ENCODE measurements around the gene RBM3. TPM values are rescaled to one million over a fixed set of nuclear protein-coding genes. Genes with fewer than 3 reads are reported as not detected.
"Not testable (repeated sequence)": the region's sequence is repeated elsewhere in the genome, so short reads cannot be mapped to it uniquely, and the experiment has no call there.

Gene RBM3
- 300 TPM for polyA plus RNA-seq (ENCODE audit: insufficient read length)

DNA sequence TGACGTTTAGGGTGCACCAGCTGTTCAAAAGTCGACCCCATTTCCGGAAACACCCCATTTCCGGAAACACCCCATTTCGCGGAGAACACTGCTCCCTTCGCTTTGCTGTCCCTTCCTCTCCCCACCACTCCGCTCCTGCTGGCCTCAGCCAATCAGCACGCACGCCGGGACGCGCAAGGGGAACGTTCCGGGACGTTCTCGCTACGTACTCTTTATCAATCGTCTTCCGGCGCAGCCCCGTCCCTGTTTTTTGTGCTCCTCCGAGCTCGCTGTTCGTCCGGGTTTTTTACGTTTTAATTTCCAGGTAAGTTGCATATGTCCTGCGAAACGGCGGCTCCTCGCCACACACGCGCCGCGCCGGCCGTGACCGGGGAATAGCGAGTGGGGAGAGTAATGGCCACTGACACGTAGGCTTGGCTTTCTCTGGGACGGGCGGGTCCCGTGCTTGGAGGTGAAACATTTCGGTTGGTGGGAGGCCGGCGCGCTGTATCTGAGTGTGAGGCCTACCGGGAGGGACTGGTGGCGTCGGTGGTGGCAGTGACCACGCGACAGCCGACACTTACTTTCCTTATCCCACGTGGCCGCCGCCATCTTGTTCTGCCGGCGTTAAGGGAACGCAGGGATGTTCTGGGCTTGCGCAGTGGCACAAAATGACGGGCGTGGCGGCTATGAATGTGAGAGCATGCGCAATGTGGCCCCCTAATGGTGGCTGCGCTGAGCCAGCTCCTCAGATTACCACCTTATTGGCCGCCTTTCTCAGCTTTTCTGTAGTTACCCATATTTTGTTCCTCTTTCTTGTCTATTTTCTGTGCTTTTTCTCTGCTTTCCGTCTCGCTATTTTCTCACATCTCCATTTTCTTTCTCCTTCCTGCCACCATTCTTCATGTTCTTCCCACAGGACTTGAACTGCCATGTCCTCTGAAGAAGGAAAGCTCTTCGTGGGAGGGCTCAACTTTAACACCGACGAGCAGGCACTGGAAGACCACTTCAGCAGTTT is at the start of gene RBM3:
Gene RBM3, plus strand, starts transcription at position 215 of the 997 bp plus-strand sequence. Its CDS starts 697 bp downstream, at position 912.
- DNase-seq = peak; percentile 94

DNA sequence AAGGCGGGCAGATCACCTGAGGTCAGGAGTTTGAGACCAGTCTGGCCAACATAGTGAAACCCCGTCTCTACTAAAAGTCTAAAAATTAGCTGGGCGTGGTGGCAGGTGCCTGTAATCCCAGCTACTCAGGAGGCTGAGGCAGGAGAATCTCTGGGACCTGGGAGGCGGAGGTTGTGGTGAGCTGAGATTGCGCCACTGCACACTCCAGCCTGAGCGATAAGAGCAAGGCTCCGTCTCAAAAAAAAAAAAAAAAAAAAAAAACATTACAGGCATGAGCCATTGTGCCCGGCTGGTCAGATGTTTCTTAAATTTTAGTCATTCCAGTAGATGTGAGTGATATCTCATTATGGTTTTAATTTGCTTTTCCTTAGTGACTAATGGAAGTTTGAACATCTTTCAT is 48.4 kb upstream of the RBM3 start:
- not testable (repeated sequence) for DNase-seq

DNA sequence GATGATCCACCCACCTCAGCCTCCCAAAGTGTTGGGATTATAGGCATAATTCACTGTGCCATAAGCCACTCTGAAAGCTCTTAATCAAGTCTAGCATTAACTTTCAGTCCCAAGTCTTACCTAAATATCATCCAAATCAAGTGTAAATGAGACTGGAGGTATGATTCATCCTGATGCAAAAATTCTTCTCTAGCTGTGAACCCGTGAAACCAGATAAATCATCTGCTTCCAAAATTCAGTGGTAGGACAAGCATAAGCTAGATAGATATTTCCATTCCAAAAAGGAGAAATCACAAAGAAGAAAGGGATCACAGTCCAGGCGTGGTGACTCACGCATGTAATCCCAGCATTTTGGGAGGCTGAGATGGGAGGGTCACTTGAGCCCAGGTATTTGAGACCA is 43.5 kb upstream of the RBM3 start:
- no peak for DNase-seq

DNA sequence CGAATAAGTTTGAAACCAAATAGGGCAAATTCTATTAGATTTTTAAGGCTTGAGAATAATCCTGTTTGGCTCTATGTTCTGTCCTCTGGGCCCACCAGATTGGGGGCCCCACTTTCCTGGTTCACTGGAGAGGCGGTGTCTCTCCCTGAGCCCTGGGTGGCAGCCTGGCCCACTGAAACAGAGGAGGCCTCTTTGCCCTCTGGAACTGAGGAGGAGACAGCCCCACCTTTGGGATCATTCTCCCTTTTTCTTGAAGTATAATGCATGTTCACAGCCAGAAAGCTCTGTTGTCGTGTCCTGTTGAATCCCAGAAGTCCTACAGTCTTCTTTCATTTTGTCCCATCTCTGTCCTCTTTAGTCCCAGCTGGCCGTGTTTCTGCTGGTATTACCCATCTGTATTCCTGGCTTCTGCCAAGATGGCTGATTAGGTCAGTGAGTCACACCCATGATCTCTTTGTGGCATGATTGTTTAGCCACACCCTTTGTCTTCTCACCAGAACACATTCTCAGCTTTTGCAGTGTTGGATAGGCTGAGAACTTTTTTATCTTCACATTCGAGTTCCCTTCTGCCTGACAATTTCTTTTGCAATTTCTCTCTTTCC is 42.8 kb upstream of the RBM3 start:
- no peak for DNase-seq

DNA sequence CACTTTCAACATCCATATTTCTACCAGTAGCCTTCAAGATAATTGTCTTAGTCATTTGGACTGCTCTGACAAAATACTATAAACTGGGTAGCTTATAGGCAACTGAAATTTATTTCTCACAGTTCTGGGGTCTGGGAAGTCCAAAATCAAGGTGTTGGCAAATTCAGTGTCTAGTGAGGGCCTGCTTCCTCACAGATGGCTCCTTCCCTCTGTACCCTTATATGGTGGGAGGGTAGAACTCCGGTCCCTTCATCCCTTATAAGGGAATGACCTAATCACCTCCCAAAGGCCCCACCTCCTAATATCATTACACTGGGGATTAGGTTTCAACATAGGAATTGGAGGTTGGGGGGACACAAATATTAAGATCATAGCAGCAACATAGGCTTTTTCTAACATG is 42.1 kb upstream of the RBM3 start:
- no peak for DNase-seq

DNA sequence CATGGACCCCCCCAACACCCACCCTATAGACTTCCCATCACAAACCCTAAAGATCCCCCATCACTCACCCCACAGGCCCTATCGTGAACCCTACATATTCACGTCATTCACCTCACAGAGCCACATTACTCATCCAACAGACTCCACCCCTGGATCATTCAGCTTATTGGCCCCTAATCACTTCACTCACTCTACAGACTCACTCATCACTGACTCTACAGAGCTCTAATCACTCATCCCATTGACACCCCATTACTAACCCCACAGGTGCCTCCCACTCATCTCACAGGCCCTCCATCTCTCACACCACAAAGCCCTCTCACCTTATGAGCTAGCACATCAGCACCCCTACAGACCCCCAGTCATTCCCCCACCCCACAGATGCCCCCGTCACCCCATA is 41.1 kb upstream of the RBM3 start:
- no peak for DNase-seq

DNA sequence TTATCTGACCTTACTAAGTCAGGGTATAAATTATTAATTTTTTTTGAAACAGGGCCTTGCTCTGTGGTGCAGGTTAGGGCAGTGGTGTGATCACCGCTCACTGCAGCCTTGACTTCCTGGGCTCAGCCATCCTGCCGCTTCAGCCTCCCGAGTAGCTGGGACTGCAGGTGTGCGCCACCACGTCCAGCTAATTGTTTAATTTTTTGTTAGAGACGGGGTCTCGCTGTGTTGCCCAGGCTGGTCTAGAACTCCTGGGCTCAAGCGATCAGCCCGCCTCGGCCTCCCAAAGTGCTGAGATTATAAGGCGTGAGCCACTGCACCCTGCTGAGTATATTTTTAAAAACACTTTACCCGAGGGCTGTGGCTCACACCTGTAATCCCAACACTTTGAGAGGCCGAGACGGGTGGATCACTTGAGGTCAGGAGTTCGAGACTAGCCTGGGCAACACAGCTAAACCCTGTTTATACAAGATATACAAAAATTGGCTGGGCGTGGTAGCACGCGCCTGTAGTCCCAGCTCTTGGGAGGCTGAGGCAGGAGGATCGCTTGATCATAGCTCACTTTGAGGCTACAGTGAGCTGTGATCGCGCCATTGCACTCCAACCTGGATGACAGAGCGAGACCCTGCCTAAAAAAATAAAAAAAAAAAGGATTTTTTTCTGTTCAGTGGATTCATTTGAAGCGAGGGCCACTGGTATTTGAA is 35.5 kb upstream of the RBM3 start:
- no peak for DNase-seq

DNA sequence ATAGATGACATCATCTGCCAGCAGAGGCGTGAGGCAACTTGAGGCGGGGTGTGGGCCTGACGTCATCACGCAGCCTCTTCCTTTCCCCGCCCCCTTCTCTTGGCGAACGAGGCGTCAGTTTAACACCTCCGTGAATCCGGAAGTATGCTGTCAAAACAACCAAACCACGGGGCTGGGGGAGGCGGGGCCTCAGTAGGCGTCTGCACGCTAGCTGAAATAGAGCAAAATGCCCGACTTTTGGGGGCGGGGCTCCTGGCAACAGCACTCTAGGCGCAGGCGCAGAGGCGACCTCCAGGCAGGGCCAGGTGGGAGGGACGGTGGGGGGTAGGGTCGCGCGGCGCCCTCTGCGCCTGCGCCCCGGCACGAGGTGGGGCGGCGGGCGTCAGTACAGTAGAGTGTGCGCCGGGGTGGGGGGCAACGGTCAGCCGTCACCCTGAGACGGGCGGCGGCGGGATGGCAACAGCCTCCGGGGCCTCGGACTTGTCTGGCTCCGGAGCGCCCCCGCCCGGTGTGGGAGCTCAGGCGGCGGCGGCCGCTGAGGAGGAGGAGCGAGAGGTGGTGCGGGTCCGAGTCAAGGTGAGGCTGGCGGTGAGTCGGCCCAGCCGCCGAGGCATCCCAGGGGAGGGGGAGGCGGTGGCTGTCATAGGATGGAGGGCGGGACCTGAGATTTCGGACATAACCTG is 34.8 kb upstream of the RBM3 start, which contains the start of gene TBC1D25:
Gene TBC1D25, plus strand, starts transcription at position 370 of the 683 bp plus-strand sequence. Its CDS starts 84 bp downstream, at position 454.
- DNase-seq = peak; percentile 94

DNA sequence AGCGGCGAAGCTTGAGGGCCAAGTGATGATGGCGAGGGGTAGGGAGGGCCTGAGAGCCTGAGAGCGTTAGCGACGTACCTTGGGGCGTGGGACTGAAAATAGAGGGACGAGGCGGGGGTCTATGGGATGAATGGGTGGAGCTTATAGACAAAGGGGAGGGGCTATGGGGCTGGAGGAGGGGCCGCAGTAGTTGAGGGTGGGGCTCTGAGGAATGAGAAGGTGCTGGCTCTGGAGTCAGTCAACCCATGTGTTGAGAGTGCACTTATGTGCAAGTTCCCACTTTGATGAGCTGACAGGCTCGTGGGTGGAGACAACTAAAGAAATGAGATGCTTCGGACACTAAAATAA is 34.3 kb upstream of the RBM3 start:
- peak; percentile 22 for DNase-seq

DNA sequence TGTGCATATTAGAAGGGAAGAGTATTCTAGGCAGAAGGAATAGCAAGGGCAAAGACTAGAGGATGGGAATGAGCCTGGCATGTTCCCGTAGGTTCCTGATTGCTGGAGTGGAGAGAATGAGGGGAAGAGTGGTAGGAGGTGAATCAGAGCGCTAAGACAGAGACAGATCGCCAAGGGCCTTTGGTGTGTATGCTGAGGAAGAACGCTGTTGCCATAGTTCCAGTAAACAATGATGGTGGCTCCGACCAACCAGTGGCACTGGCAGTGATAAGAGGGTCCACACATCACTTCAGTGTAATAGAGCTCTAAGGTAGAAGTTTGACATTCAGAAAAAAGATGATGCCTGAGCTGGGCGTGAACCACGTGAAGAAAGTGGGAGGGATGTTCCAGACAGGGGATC is 33.8 kb upstream of the RBM3 start:
- no peak for DNase-seq

DNA sequence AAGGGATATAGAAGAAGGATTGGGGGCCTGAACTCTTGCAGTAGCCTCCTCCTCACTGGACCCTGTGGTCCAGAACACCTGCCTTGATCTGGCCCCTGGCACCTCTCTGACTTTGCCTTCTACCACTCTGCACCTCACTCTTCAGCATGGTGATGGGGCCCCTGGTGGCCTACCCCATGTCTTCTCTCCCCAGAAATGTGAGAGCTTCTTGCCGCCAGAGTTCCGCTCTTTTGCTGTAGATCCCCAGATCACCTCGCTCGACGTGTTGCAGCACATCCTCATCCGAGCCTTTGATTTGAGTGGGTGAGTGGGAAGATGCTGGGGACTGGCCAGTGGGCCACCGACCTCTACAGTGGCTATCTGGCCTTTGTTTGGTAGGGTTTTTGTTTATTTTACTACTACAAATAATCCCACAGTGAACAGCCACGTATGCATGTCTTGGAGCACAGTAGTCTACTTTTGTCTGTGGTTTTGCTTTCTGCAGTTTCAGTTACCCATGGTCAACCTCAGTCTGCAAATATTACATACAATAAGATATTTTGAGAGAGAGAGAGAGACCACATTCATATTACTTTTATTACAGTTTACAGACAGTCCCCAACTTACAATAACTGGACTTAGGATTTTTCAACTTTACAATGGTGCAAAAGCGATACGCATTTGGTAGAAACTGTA is 33.0 kb upstream of the RBM3 start:
- DNase-seq = no peak

DNA sequence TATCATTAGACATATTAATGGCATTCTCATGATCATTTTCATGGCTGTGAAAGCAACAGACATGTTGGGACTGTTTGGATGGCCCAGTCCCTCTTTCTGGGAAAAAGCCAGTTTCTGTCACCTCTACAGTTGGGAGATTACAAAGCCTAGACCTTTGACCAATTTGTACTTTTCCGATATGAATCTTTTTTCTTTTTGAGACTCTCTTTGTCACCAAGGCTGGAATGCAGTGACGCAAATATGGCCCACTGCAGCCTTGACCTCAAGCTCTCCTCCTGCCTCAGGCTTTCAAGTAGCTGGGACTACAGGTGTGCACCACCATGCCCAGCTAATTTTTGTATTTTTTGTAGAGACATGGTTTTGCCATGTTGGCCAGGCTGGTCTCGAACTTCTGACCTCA is 25.4 kb upstream of the RBM3 start:
- no peak for DNase-seq

DNA sequence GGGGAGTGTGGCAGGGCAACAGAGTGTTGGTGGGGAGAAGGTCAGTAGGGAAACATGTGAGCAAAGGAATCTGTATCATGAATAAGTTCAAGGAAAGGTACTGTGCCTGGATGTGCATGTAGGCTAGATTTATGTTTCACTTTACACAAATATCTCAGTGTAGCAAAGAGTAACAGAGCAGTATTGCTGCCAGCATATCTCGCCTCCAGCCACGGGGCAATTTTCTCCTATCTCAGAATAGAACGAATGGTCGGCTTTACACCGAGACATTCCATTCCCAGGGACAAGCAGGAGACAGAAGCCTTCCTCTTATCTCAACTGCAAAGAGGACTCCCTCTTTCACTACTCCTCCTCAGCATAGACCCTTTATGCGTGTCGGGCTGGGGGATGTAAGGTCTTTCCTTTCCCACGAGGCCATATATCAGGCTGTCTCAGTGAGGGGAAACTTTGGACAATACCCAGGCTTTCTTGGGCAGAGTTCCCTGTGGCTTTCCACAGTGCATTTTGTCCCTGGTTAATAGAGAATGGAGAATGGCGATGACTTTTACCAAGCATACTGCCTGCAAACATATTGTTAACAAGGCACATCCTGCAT is 18.5 kb upstream of the RBM3 start:
- DNase-seq = not testable (repeated sequence)

DNA sequence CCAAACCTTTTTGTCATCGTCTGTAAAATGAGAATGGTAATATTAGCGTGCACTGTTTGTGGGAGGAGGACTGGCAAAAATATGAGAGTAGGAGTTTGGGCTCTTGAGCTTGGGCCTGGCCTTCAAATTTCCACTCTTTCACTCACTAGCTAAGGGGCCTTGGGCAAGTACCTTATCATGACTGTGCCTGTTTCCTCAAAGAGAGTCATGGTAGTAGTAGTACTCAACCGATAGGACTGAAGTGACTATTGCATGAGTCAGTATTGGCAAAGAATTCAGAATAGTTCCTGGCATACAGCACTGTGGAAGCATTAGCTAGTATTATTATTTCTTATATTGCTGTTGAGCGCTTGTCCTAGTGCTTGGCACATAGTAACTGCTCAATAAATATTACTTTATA is 16.0 kb upstream of the RBM3 start:
- DNase-seq = no peak

DNA sequence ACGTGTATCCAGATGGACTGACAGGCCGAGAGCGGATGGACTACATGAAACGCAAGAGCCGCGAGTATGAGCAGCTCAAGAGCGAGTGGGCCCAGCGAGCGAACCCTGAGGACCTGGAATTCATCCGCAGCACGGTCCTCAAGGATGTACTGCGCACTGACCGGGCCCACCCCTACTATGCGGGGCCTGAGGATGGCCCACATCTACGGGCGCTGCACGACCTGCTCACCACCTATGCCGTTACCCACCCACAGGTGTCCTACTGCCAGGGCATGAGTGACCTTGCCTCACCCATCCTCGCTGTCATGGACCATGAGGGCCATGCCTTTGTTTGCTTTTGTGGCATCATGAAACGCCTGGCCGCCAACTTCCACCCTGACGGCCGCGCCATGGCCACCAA is 14.6 kb upstream of the RBM3 start:
- DNase-seq = no peak

DNA sequence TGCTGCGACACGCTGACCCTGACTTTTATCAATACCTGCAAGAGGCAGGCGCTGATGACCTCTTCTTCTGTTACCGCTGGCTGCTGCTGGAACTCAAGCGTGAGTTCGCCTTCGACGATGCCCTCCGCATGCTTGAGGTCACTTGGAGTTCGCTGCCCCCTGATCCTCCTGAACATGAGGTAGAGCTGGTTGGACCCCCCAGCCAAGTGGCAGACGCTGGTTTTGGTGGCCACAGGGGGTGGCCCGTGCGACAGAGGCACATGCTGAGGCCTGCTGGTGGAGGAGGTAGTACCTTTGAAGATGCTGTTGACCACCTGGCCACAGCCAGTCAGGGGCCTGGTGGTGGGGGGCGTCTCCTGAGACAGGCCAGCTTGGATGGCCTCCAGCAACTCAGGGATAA is 14.2 kb upstream of the RBM3 start:
- DNase-seq = no peak

DNA sequence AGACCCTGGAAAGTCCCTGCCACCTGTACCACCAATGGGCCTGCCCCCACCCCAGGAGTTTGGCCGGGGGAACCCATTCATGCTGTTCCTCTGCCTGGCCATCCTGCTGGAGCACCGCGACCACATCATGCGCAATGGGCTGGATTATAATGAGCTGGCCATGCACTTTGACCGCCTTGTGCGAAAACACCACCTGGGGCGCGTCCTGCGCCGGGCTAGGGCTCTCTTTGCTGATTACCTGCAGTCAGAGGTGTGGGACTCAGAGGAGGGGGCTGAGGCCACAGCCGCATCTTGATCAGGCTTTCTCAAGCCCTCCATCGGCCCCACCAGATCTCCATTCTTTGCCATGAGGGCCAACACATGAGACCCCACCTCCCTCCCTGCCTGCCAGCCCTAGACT is 13.6 kb upstream of the RBM3 start:
- DNase-seq = no peak

DNA sequence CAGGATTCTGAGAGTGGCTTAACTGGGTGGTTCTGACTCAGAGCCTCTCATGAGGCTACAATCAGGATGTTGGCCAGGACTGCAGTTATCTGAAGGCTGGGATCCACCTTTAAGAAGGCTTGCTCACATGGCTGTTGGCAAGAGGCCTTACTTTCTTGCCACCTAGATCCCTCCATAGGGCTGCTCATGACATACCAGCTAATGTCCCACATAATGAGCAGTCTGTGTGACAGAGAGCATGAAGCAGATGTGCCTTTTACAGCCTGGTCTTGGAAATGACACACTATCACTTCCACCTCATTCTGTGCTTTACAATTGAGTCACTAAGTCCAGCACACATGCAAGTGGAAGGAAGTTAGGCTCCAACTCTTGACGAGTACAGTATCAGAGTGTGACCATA is 4.3 kb upstream of the RBM3 start:
- DNase-seq = no peak

DNA sequence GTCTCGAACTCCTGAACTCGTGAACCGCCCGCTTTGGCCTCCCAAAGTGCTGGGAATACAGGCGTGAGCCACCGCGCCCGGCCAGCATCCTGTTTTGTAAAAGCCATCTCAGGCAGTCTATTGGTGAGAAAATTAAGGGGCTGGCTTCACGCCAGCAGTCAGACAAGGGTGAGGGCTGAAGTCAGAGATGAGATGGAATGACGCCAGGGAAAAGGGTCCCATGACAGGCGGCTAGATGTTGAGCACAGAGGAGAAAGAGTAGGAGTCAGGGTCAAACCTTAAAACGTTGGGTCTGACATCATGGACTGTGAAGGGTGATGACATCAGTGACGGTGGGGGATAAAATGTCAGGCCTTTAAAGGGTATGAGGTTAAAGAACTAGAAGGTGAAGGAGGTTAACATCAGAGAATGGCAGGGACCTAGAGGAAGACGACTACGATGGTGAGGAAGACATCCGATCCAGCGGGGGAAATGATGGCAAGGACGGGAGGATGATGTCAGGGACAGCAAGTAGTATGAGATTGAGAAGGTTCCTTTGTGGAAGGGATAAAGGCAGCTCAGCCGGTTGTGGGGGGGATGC is 504 bp upstream of the RBM3 start:
- DNase-seq = peak; percentile 35

DNA sequence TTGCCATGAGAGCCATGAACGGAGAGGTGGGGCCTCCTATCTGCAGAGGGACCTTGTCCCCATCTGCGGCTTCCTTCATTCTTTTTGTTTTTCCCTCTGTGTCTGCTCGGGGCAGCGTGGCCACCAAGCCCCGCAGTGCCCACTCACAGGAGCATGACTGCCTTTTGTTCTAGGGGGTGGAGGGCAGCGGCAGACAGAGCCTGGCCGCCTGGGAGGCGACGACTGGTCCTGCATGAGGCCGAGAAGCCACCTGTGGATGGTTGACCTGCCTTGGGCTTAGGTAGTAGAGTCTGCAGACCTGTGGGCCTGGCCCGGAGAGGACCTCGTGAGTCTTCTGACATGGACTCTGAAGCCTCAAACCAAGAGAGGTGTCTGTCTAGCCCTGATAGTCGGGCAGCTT is 1.4 kb downstream of the RBM3 start:
- no peak for DNase-seq

DNA sequence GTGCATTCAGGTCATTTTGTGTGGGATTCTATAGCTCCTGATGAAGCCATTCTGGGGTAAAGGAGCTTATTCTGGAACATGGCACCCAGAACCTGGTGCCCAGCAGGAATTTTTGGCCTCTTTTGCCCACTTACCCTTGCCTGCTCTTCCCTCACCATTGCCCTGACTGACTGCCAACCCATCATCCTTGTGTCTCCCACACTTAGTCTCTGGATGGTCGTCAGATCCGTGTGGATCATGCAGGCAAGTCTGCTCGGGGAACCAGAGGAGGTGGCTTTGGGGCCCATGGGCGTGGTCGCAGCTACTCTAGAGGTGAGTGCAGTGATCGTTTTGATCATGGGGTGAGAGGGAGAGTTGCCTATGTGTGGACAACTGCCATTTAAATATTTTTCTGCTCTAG is 1.8 kb downstream of the RBM3 start:
- DNase-seq = no peak
